GM12878 (cell line): ENCODE data around the gene CACNG8. TPM values are rescaled to one million over a fixed set of nuclear protein-coding genes. Genes with fewer than 3 reads are reported as not detected.

Source experiments
- ATAC-seq: fragments of 200-7000 bp; cut with Tn5 transposase; 3 replicates; pipeline ENCODE4 v1.9.1; 2020; ENCODE audit warnings: mild to moderate bottlenecking, moderate library complexity
- BruUV-seq: library from RNA; stranded (reverse); fragments of 400-500 nt; replicated peaks from 2 replicates; lab custom pipeline; 2021; lab: Mats Ljungman, UMichigan
- CTCF ChIA-PET: fragments of 300-600 bp; sonication (Branson Sonifier 250); formaldehyde crosslinking; extraction: SDS; loops from one replicate; lab custom pipeline; 2021; ENCODE audit warnings: inconsistent platforms; lab: Yijun Ruan, JAX
- POLR2A ChIA-PET: fragments of 350-600 bp; formaldehyde crosslinking; extraction: SDS; loops from one replicate; lab custom pipeline; 2021; ENCODE audit warnings: inconsistent platforms; lab: Charles Lee
- RAD21 ChIA-PET: fragments of 300-600 bp; sonication (Branson Sonifier 250); formaldehyde crosslinking; loops from one replicate; lab custom pipeline; 2023; ENCODE audit warnings: antibody characterized with exemption; ENCODE audit not compliant: unreplicated experiment; lab: Charles Lee
- SMC1A ChIA-PET: fragments of 300-600 bp; sonication (Branson Sonifier 250); formaldehyde crosslinking; loops from one replicate; lab custom pipeline; 2023; ENCODE audit not compliant: unreplicated experiment, uncharacterized antibody; lab: Charles Lee
- DNase-seq: peaks from one replicate; pipeline ENCODE4 v3.0.0-alpha.2; 2011; ENCODE audit warnings: low read depth, low spot score
- FAIRE-seq: peaks from 3 replicates; lab custom pipeline; 2011; peaks lifted over from hg19 to GRCh38; lab: Jason Lieb, UNC
- H2AFZ ChIP-seq: 2 replicates; pipeline ENCODE4 v1.6.0; 2011; ENCODE audit warnings: low read depth, low read length, control low read depth; ENCODE audit not compliant: control insufficient read depth
- H3K27ac ChIP-seq: 2 replicates; pipeline ENCODE4 v1.5.1; 2011; ENCODE audit warnings: control low read depth; ENCODE audit not compliant: control insufficient read depth, insufficient read depth
- H3K27me3 ChIP-seq, 2 experiments: replicated peaks in 1 of 2; 2 replicates each; pipeline versions ENCODE4 v1.6.0 to v1.6.1; 2011; ENCODE audit warnings: low read length in 1 of 2; ENCODE audit not compliant: control insufficient read depth in 2 of 2, insufficient read depth in 2 of 2
- H3K36me3 ChIP-seq, 2 experiments: 2 replicates each; pipeline ENCODE4 v1.5.1; 2011; ENCODE audit warnings: low read length in 1 of 2; ENCODE audit not compliant: control insufficient read depth in 2 of 2, insufficient read depth in 2 of 2
- H3K4me1 ChIP-seq: 2 replicates; pipeline ENCODE4 v1.6.1; 2011; ENCODE audit warnings: mild to moderate bottlenecking, low read length, moderate library complexity, mixed read lengths; ENCODE audit not compliant: control insufficient read depth, insufficient read depth
- H3K4me2 ChIP-seq: 2 replicates; pipeline ENCODE4 v1.6.0; 2011; ENCODE audit warnings: control low read depth; ENCODE audit not compliant: control insufficient read depth, insufficient read depth
- H3K4me3 ChIP-seq: fragments of 200-600 bp; sonication (generic); 2 replicates; pipeline ENCODE4 v1.5.1; 2016
- H3K79me2 ChIP-seq: 2 replicates; pipeline ENCODE4 v1.6.0; 2011; ENCODE audit warnings: low read length; ENCODE audit not compliant: control insufficient read depth, insufficient read depth
- H3K9ac ChIP-seq: 2 replicates; pipeline ENCODE4 v1.8.0; 2011; ENCODE audit warnings: low read length, control low read depth, mixed read lengths; ENCODE audit not compliant: control insufficient read depth, insufficient read depth
- H3K9me3 ChIP-seq: replicated peaks from 3 replicates; pipeline ENCODE4 v1.5.1; 2011; ENCODE audit warnings: mild to moderate bottlenecking, low read length; ENCODE audit not compliant: control insufficient read depth, insufficient read depth
- H4K20me1 ChIP-seq: 2 replicates; pipeline ENCODE4 v1.6.0; 2011; ENCODE audit not compliant: control insufficient read depth, insufficient read depth
- CHD1 ChIP-seq: IDR thresholded peaks from 2 replicates; pipeline ENCODE4 v1.6.1; 2012; ENCODE audit warnings: low read depth, low read length, improper control_type of control experiment
- DPF2 ChIP-seq: fragments of 450-650 bp; IDR thresholded peaks from 2 replicates; pipeline ENCODE4 v1.6.1; 2017; ENCODE audit warnings: mild to moderate bottlenecking
- GATAD2B ChIP-seq: fragments of 450-650 bp; conservative IDR thresholded peaks from 2 replicates; pipeline ENCODE4 v1.6.1; 2017; ENCODE audit warnings: low read depth, mild to moderate bottlenecking, moderate library complexity
- IRF3 ChIP-seq: fragments of 450-650 bp; IDR thresholded peaks from 2 replicates; pipeline ENCODE4 v1.6.1; 2014; ENCODE audit warnings: mild to moderate bottlenecking
- KAT2A ChIP-seq: conservative IDR thresholded peaks from 2 replicates; pipeline ENCODE4 v1.6.1; 2011; ENCODE audit warnings: low read depth, low read length; ENCODE audit not compliant: control insufficient read depth
- LARP7 ChIP-seq: fragments of 450-650 bp; IDR thresholded peaks from 2 replicates; pipeline ENCODE4 v1.6.1; 2017; ENCODE audit warnings: mild to moderate bottlenecking
- PML ChIP-seq: IDR thresholded peaks from 2 replicates; pipeline ENCODE4 v1.6.1; 2012; ENCODE audit warnings: low read length, inconsistent platforms
- ZNF217 ChIP-seq: fragments of 450-650 bp; IDR thresholded peaks from 2 replicates; pipeline ENCODE4 v1.6.1; 2017; ENCODE audit warnings: antibody characterized with exemption, mild to moderate bottlenecking
- ZNF24 ChIP-seq: fragments of 450-650 bp; IDR thresholded peaks from 2 replicates; pipeline ENCODE4 v1.6.1; 2017; ENCODE audit warnings: antibody characterized with exemption, mild to moderate bottlenecking
- WGBS: methylation state at CpG from one replicate; pipeline ENCODE4 v1.1.6; 2016; ENCODE audit warnings: low lambda C conversion rate; ENCODE audit not compliant: insufficient replicate concordance, insufficient coverage; ENCODE audit errors: missing lambda C conversion rate; 5-methylcytosine and 5-hydroxymethylcytosine counted together
- in situ Hi-C: fragments of 300-500 bp; cut with MboI; formaldehyde crosslinking; loops from 9 replicates; pipeline ENCODE4 v1.14.3; 2018; ENCODE audit warnings: mixed read lengths
- intact Hi-C: fragments of 100-400 bp; cut with micrococcal nuclease; formaldehyde crosslinking; loops from one replicate; pipeline ENCODE4 v1.14.2; 2022; ENCODE audit not compliant: unreplicated experiment
- polyA plus RNA-seq, 11 experiments: library from polyadenylated mRNA; depleted of rRNA in 4 of 11; unstranded in 6 of 11; stranded (reverse) in 5 of 11; fragments of >200 nt; fragmentation: Nextera tagmentation in 4 of 11; fragmentation: Illumina TruSeq in 1 of 11; extraction: Ambion mirVana in 4 of 11; extraction: Trizol in 1 of 11; gene quantifications; 1 replicate in 1 of 11; 2 replicates in 10 of 11; pipeline versions ENCODE4 v1.2.1 to v1.2.3, GENCODE V29; 2011 to 2016; ENCODE audit warnings: inconsistent platforms in 2 of 11, missing spikeins in 2 of 11, low read depth in 1 of 11
- total RNA-seq, 4 experiments: library from RNA; depleted of rRNA in 3 of 4; stranded (reverse); fragments of >200 nt in 3 of 4; fragmentation: Illumina TruSeq in 1 of 4; extraction: Trizol in 1 of 4; gene quantifications; 2 replicates each; pipeline versions ENCODE4 v1.2.1 to v1.2.3, GENCODE V29; 2013 to 2021
- TF ChIP-seq, protein P1 (sequence below): fragments of 450-650 bp; IDR thresholded peaks from 2 replicates; pipeline ENCODE4 v1.6.1; 2017; ENCODE audit warnings: mild to moderate bottlenecking, moderate library complexity

Gene CACNG8
- total and polyA plus RNA-seq, 10 of the 15 experiments (the other 5 are each of a cell fraction or from before 2014, with no cell fraction given), result not detected

DNA sequence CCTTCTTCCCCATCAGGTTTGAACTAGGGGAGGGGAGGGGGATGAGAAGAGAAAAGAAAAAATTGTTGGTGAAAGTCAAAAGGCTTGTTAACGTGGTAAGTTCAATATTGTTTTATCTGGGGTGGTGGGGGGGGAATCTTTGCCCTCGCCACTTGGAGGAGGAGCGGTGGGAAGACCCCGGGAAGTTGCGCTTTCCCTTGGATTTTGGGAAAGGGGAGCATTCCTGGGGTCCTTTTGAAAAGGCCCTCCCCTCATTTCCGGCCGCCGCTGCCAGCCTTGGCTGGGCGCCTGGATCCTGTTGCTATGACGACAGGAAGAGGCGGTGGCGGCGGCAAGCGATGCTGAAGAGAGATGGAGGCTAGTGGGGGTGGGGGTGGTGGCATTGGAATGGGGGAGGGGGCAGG lies 4.6 kb upstream of the CACNG8 start:
- WGBS, result 5% methylated on average over 10 of the region's 14 CpGs
- no peak overlapping the region for H3K27ac ChIP-seq
- H3K36me3 ChIP-seq, result no peaks in the 10 kb centered on the region
- ATAC-seq, result no peak
- no peak overlapping the region for H3K4me3 ChIP-seq
- ChIA-PET RAD21 (no interaction called here), CTCF (no interaction called here), SMC1A (no interaction called here), POLR2A (no interaction called here)
- no peaks in the 10 kb centered on the region for H3K4me1 ChIP-seq
- DNase-seq, result no peak
- no peak for FAIRE-seq
- TF ChIP-seq KAT2A (no peak), ZNF217 (no peak), PML (no peak), LARP7 (no peak), DPF2 (no peak), GATAD2B (no peak), IRF3 (no peak), ZNF24 (no peak), CHD1 (no peak)
- TF ChIP-seq, protein P1, sequence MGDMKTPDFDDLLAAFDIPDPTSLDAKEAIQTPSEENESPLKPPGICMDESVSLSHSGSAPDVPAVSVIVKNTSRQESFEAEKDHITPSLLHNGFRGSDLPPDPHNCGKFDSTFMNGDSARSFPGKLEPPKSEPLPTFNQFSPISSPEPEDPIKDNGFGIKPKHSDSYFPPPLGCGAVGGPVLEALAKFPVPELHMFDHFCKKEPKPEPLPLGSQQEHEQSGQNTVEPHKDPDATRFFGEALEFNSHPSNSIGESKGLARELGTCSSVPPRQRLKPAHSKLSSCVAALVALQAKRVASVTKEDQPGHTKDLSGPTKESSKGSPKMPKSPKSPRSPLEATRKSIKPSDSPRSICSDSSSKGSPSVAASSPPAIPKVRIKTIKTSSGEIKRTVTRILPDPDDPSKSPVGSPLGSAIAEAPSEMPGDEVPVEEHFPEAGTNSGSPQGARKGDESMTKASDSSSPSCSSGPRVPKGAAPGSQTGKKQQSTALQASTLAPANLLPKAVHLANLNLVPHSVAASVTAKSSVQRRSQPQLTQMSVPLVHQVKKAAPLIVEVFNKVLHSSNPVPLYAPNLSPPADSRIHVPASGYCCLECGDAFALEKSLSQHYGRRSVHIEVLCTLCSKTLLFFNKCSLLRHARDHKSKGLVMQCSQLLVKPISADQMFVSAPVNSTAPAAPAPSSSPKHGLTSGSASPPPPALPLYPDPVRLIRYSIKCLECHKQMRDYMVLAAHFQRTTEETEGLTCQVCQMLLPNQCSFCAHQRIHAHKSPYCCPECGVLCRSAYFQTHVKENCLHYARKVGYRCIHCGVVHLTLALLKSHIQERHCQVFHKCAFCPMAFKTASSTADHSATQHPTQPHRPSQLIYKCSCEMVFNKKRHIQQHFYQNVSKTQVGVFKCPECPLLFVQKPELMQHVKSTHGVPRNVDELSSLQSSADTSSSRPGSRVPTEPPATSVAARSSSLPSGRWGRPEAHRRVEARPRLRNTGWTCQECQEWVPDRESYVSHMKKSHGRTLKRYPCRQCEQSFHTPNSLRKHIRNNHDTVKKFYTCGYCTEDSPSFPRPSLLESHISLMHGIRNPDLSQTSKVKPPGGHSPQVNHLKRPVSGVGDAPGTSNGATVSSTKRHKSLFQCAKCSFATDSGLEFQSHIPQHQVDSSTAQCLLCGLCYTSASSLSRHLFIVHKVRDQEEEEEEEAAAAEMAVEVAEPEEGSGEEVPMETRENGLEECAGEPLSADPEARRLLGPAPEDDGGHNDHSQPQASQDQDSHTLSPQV, result no peak
- no peaks in the 10 kb centered on the region for H4K20me1 ChIP-seq
- no peak overlapping the region for H3K9ac ChIP-seq
- BruUV-seq, result no TSS peak
- in situ Hi-C loops (no loop called here), intact Hi-C loops (no loop called here)
- no peak overlapping the region for H2AFZ ChIP-seq
- H3K4me2 ChIP-seq, result no peak overlapping the region
- no peaks in the 10 kb centered on the region for H3K27me3 ChIP-seq
- H3K79me2 ChIP-seq, result no peaks in the 10 kb centered on the region
- H3K9me3 ChIP-seq, result no peaks in the 10 kb centered on the region
